K562 (cell line): Measurements from ENCODE around the gene GLI1. TPM values are rescaled to one million over a fixed set of nuclear protein-coding genes. Genes with fewer than 3 reads are reported as not detected.

Source experiments
- C11orf30 ChIP-seq: fragments of 450-650 bp; IDR thresholded peaks from 2 replicates; pipeline ENCODE4 v1.6.1; 2016; ENCODE audit warnings: low read depth, mild to moderate bottlenecking
- E2F8 ChIP-seq: fragments of 450-650 bp; IDR thresholded peaks from 2 replicates; pipeline ENCODE4 v1.7.1; 2018; ENCODE audit warnings: mild to moderate bottlenecking, low read depth; ENCODE audit not compliant: partially characterized antibody
- KLF10 ChIP-seq: fragments of 250-450 bp; sonication (Bioruptor Pico); IDR thresholded peaks from 2 replicates; pipeline ENCODE4 v1.6.1; 2021; ENCODE audit warnings: matching md5 sums
- POLR2AphosphoS2 ChIP-seq: IDR thresholded peaks from 2 replicates; pipeline ENCODE4 v1.6.1; 2012; ENCODE audit warnings: low read length, improper control_type of control experiment
- PTRF ChIP-seq: fragments of 450-650 bp; IDR thresholded peaks from 2 replicates; pipeline ENCODE4 v1.6.1; 2016; ENCODE audit warnings: mild to moderate bottlenecking, missing genetic modification characterization, missing compliant biosample characterization
- SMAD3 ChIP-seq: fragments of 450-650 bp; formaldehyde crosslinking; conservative IDR thresholded peaks from 2 replicates; pipeline ENCODE4 v1.4.0; 2020; ENCODE audit warnings: mild to moderate bottlenecking
- ZFX ChIP-seq: sonication (generic); formaldehyde crosslinking; IDR thresholded peaks from 2 replicates; pipeline ENCODE4 v1.8.0; 2022; ENCODE audit warnings: mild to moderate bottlenecking, missing genetic modification reagents, moderate library complexity
- ZNF134 ChIP-seq: fragments of 250-450 bp; sonication (Bioruptor Pico); conservative IDR thresholded peaks from 2 replicates; pipeline ENCODE4 v1.4.0; 2020
- ZNF318 ChIP-seq, 2 experiments: fragments of 450-650 bp; IDR thresholded peaks; 2 replicates each; pipeline ENCODE4 v1.6.1; 2016; ENCODE audit warnings: mild to moderate bottlenecking in 2 of 2, borderline replicate concordance in 1 of 2, low read depth in 1 of 2, moderate library complexity in 1 of 2
- ZNF512 ChIP-seq: IDR thresholded peaks from 2 replicates; pipeline ENCODE4 v1.6.1; 2016; ENCODE audit warnings: missing genetic modification characterization, missing compliant biosample characterization
- ZNF551 ChIP-seq: fragments of 250-450 bp; sonication (Bioruptor Pico); IDR thresholded peaks from 2 replicates; pipeline ENCODE4 v1.5.0; 2021; ENCODE audit warnings: mild to moderate bottlenecking, moderate library complexity
- polyA plus RNA-seq, 8 experiments: library from polyadenylated mRNA; depleted of rRNA in 4 of 8; stranded (reverse) in 5 of 8; unstranded in 3 of 8; fragments of >200 nt; fragmentation: Nextera tagmentation in 2 of 8; fragmentation: Illumina TruSeq in 1 of 8; extraction: Ambion mirVana in 2 of 8; extraction: Trizol in 1 of 8; gene quantifications; 2 replicates each; pipeline versions ENCODE4 v1.2.1 to v1.2.3, GENCODE V29; 2011 to 2014; ENCODE audit warnings: inconsistent platforms in 1 of 8, missing spikeins in 1 of 8
- total RNA-seq, 7 experiments: library from RNA; depleted of rRNA in 6 of 7; stranded (reverse); fragments of >200 nt in 6 of 7; fragmentation: Illumina TruSeq in 2 of 7; extraction: Trizol in 2 of 7; gene quantifications; 2 replicates each; pipeline versions ENCODE4 v1.2.1 to v1.2.3, GENCODE V29; 2011 to 2021; ENCODE audit warnings: low replicate concordance in 1 of 7

GLI1 gene
- total and polyA plus RNA-seq, 9 of the 15 experiments (the other 6 are each of a cell fraction or from before 2014, with no cell fraction given) = 0.24 to 3.7 (median 0.61) TPM

GRCh38 chr12:57515408-57515933 is 55.9 kb downstream of the GLI1 start (continued):
- TF ChIP-seq ZNF512 (tag) (no peak), SMAD3 (CRISPR knock-in tag) (0 out of 2 replicates have a peak, but pooled peaks have one; percentile 5), C11orf30 (peak; percentile 34; the same call in 1 of the 2 replicates), ZNF551 (0 out of 2 replicates have a peak, but pooled peaks have one; percentile 62), PTRF (no peak), ZNF318 (IDR thresholded peaks at IDR 0.05; ENCODE audit: borderline replicate concordance in 1 of 2, low read depth in 1 of 2) (peak in 1 of 2 experiments; percentile 93; a peak in 1 of 4 replicates), KLF10 (CRISPR knock-in tag) (0 out of 2 replicates have a peak, but pooled peaks have one; percentile 6), POLR2AphosphoS2 (peak; percentile 41), E2F8 (peak; percentile 11), ZFX (CRISPR knock-in tag) (peak; percentile 22; the same call in 1 of the 2 replicates), ZNF134 (CRISPR knock-in tag) (no peak)
